Fibroblast of skin of left biceps (primary cell): Measurements from ENCODE around the gene RBMS3.
A peak's percentile ranks its signal among the peaks of the same experiment; 100 is the strongest.
"Not testable (repeated sequence)": the region's sequence is repeated elsewhere in the genome, so short reads cannot be mapped to it uniquely, and the experiment has no call there.

ENCODE experiments used
- DNase-seq, 2 experiments: peaks; one replicate each; pipeline ENCODE4 v3.0.0-alpha.2; 2013; ENCODE audit warnings: low read depth in 2 of 2

The RBMS3 gene

DNA sequence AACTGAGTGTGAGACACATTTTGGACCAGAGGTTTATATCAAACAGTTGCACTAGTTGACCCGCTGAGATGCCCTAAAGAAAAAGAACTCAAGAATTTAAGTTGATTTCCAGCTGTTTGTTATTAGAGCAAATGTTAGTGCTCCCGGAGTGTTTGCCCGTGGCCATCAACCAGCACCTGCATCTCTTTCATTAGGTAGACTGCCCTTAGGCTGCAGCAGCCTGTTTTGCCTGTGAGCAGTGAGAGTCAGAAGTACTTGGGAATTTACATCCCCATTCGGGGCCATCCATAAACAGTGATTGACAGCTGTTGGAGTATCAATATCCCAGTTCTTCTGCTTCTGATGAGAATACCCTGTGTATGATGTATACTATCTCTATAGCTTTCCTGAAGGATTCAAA, 492.6 kb downstream of the RBMS3 start:
- no peak for DNase-seq

DNA sequence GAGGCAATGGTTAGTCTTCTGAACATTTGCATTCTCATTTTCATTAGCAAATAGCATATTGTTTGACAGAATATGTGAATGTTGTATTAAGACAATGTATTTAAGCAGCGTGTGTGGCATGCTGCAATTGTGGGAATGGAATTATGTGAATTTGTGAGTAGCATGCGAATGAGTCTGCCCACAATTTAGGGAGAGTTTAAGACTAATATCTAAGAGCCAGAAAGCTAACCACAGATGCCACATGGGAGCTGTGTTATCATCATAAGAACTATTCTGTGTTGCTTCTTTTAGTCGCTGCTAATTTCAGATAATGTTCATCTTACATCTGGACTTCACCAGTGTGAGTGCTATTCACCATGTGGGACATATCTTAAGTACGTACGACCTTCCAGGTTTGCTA, 494.5 kb downstream of the RBMS3 start:
- peak in 1 of 2 experiments; percentile 49 for DNase-seq

DNA sequence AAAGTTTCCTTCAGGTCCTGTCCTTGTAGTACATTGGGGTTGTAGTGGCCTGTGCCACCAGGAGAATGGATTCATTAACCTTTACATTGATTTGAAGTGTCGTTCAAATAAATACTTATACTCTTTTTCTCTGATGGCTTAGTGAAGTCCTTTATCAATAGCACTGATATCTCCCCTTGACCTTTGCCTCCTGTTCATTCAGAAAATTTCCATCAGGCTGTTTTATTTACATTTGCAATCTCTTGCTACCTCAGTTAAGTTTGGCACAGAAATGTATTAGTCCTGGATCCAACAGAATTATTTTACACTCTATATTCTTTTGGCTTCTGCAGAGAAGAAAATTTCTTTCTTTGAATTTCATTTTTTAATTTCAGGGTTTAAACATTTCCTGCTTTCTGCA, 497.0 kb downstream of the RBMS3 start:
- no peak for DNase-seq

DNA sequence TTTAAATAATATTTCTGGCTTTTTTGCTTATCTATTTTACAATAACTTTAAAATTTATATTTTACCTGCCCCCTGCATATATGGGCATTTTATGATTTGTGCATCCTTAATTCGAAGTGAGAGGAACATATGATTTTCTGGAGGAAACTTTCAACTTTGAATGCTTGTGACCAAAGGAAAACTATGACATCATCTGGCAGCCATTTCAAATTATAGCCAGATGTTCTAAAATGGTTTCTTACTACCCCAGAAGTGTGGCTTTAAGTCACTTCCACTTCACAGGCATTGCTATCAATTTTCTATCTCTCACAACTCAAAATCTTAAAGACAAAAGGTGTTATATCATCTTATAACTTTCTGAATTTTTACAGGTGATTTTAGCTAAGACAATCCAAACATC, 508.8 kb downstream of the RBMS3 start:
- DNase-seq, result no peak

DNA sequence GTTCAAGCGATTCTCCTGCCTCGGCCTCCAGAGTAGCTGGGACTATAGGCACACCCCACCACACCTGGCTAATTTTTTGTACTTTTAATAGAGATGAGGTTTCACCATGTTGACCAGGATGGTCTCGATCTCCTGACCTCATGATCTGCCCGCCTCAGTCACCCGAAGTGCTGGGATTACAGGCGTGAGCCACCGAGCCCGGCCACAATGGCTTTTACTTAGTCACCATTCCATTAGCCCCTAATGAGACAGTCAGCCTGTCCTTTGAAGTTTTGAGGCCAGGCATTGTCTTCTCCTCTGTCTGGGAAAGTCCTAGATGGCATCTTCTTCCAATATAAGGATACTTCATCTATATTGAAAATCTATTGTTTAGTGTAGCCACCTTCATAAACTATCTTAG, 515.9 kb downstream of the RBMS3 start:
- no peak for DNase-seq

GRCh38 chr3:29802057-29802456, 521.2 kb downstream of the RBMS3 start:
- DNase-seq, result no peak

DNA sequence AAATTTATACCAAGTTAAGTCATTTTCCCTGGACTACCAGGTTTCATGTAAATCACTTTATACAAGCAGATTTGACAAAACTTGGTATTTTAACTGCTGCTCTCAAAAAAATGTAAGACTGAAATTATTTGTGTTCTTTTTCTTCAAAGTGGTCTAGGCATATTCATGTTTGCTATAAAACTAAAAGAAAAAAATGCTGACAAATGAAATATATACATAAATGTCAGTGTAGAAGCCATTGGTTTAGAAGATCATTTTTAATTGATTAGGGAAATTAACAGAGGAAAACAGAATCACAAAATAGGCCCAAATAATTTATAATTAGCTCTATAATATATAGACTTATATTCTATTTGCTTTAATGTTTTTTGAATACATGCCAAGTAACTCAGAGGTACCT, 523.2 kb downstream of the RBMS3 start:
- no peak for DNase-seq

- no peak for DNase-seq
Observed at GRCh38 chr3:29805757-29806156, 524.9 kb downstream of the RBMS3 start.

GRCh38 chr3:29808324-29808723, 527.5 kb downstream of the RBMS3 start:
- not testable (repeated sequence) for DNase-seq

DNA sequence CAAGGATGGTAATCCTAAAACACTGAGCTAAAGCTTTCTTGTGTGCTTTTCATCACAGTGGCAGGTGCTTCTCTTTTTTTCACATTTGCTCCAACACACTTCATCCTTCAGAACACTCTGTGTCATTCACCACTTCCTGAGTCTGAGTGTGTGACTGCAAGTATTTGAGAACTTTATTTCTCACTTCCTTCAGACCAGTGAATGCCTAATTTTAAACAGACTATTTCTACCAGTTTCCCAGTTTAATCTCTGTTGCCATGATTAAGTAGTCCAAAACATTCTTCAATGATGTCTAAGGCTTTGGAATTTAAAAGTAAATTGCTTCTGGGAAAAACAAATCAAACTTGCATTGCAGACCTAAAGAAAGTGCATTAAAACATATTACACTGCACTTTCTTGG, 541.2 kb downstream of the RBMS3 start:
- DNase-seq, result peak; percentile 53

DNA sequence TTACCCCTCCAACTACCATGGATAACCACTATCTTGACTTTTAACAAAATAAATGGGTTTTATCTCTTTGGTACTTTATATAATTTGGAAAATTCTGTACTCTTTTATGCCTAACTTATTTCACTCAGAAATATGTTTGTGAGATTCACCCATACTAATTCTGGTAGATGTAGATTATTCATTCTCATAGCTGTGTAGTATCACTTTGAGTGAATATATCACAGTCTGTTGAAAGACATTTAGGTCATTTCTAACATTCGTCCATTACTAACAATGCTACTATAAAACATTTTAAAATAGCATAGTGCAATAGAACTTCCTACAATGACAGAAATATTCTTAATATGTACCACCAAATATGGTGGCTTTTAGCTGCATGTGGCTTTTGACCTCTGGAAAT, 542.4 kb downstream of the RBMS3 start:
- DNase-seq, result no peak

GRCh38 chr3:29826712-29827111, 545.8 kb downstream of the RBMS3 start:
- no peak for DNase-seq

DNA sequence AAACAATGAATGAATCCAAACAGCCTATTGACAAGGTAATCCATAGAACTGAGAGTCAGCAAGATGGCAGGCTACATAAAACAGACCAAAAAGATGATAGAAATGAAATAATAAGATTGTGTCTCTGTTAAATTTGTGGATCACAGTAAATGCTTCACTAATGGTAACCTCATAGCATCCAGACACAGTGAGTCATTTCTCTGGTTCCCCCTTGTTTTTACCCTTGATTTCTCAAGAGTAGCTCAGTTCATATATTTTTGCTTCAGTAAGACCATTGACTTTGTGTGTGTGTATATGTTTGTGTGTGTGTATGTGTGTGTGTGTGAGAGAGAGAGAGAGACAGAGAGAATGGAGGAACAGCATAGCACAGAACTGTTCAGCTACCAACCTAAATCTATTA, 546.9 kb downstream of the RBMS3 start:
- no peak for DNase-seq

DNA sequence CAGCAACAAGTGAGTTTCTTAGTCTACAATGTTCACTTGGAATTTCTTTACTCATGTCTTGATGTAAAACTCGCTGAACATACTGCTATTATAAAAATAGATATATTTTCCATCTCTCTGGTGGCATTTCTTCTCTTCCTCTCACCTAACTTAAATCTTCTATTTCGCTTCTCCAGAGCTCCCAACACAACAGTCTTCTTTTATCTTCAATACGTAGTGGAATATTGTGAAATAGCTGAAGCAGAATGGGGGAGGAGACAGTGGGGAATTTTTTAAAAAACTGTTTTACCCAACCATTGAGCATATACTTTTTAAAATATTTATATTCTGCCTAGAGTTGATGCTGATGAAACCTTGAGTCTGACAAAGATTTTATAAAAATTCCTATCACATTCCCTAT, 548.5 kb downstream of the RBMS3 start:
- no peak for DNase-seq

GRCh38 chr3:29850641-29851040, 569.8 kb downstream of the RBMS3 start:
- DNase-seq, result no peak

DNA sequence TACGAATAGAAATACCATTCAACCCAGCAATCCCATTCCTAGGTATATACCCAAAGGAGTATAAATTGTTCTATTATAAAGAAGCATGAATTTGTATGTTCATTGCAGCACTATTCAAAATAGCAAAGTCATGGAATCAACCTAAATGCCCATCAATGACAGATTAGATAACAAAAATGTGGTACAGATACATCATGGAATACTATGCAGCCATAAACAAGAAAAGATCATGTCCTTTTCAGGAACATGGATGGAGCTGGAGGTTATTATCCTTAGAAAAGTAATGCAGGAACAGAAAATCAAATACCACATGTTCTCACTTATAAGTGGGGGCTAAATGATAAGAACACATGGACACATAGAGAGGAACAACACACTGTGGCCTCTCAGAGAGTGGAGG, 571.9 kb downstream of the RBMS3 start:
- no peak for DNase-seq

- DNase-seq, result no peak
Observed at GRCh38 chr3:29853841-29854397, 573.0 kb downstream of the RBMS3 start.

DNA sequence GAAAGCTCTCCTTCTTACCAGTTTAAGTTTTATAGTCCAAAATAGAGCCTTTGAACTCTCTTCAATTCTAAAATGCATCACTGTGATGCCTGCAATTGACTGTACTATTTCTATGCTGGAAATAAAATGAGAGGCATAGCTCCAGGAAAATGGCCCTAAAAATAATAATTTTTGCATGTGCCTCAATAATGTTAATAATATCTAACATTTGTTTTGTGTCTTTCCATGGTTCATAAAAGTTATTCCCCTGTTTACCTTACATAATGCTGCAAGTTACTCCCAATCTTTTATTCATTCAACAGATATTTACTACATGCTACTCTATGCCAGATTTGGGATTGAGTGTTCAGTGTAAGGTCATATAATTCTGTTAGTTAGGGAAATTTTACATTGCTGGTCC, 574.0 kb downstream of the RBMS3 start:
- no peak for DNase-seq

DNA sequence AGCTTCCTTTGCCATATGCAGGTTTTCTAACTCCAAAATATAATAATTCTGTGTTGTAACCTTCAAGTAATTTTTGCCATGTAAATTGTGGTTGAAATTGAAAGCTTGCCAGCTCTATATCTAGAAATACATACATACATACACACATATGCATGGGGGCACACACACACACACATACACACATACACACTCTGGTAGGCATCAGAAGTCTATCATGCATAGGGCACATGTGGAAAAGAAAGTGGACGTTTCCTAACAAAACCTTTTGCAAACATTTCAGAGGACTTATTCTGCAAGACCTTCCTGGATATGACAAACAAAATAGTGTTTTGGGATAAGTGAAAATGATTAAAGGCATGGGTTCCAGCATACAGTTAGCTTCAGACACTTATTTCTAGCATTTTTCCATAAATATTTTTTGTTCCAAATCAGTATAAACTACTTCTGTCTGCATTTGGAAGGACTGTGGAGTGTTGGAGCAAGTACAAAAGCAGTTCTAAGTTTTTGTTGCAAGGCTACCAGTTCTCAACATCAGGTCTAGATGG, 578.9 kb downstream of the RBMS3 start:
- DNase-seq, result no peak

- DNase-seq, result no peak
Observed at GRCh38 chr3:29864809-29865208, 583.9 kb downstream of the RBMS3 start.

DNA sequence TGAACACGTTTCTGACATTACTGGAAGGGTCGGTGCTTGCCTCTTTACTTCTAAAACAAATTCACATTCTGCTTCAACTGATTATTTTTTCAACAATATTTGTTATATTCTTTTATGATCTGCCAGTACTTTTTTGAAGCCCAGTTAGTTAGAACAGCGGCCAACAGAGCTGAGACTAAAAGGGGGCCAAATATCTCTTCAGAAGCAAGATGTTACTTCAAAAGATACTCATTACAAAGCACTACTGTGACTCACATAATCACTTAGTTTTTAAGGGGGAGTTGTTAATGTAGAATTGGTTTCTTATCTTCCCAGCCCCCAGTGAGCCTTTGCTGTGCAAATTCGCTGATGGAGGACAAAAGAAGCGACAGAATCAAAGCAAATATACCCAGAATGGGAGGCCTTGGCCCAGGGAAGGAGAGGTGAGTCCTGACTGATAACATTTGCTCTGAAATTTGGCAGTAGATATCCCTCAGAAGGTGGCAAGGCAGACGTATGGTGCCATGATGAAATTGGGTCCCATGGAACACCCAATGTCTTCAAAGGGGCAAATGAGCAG, 587.8 kb downstream of the RBMS3 start:
- no peak for DNase-seq

DNA sequence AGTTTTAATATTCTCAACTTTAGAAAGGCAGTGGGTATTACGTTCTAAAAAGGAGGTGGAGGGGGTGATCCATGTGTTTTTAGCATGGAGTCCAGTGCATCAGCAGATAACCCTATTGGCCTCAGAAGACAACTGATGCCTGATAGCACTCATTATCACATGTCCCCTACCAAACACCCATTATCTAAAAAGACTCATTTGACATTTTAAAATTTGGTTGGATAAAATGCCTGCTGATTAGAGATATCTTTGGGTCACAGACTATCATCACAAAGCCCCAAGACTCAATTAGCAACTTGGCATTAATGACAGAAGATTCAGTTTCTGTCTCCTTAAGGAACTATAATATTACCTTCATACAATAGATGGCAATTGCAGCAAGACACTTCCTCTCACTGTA, 589.3 kb downstream of the RBMS3 start:
- no peak for DNase-seq

DNA sequence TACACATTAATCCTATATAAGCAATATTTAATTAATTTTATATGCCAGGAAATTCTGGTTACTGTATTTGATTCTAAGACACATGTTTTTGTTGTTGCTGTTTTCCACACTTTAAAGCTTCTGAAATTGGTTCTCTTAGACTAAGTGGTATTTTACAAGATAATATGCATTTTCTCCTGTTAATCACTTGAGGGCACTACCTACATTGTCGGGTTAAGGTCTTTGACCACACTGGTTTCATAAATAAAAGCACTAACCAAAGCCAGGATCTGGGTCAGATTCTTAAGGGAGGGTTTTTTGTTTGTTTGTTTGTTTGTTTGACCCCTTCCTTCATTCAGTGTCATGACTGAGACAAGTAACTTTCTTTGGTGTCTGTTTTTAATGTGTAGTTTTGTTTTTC, 590.2 kb downstream of the RBMS3 start:
- no peak for DNase-seq

DNA sequence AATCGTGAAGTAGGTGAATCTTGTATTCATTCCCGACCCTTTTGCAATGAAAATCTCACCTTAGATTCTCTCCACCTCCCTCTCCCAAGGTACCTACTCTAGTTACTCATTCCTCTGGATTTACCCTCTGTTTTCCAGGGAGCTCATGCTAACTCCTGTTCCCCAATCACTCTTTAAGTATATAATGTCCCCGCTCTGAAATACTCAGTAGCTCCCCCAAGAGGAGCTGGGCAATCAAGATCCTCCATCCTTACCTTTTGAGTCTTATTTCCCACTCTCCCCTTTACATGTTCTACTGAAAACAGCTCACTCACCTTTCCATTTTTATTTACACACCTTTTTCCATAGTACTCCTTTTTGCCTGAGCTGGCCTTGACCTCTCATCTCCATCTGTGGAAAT, 599.9 kb downstream of the RBMS3 start:
- no peak for DNase-seq
